ENCODE data around the gene PLA2G2D. TPM values are rescaled to one million over a fixed set of nuclear protein-coding genes. Genes with fewer than 3 reads are reported as not detected.
A peak's percentile ranks its signal among the peaks of the same experiment; 100 is the strongest.

Gene PLA2G2D
- total RNA-seq, 1 donor from 2014 or later, result 0.27 TPM

GRCh38 chr1:20107351-20107750 lies 12.0 kb downstream of the PLA2G2D start:
- intact Hi-C loops (cut with DNase I), result no loop called here

GRCh38 chr1:20105856-20106255 lies 13.5 kb downstream of the PLA2G2D start:
- Histone ChIP-seq H3K9me3 (no peaks in the 10 kb centered on the region), H3K4me3 (no peak overlapping the region), H3K36me3 (no peaks in the 10 kb centered on the region), H3K27me3 (ENCODE audit: low read depth) (no peaks in the 10 kb centered on the region), H3K4me1 (peaks cover 15% of the 10 kb centered on the region), H3K27ac (no peak overlapping the region)
- DNase-seq, result no peak
- ATAC-seq, result no peak
- intact Hi-C loops (cut with DNase I), result no loop called here
- no peak for TF ChIP-seq CTCF (IDR thresholded peaks at IDR 0.05)

More at GRCh38 chr1:20107351-20107750, 12.0 kb downstream of the PLA2G2D start:
- no peak overlapping the region for H3K27ac ChIP-seq
- no peaks in the 10 kb centered on the region for H3K9me3 ChIP-seq
- H3K4me1 ChIP-seq, result peaks cover 5% of the 10 kb centered on the region
- H3K4me3 ChIP-seq, result no peak overlapping the region
- no peaks in the 10 kb centered on the region for H3K36me3 ChIP-seq
- peaks cover 1% of the 10 kb centered on the region for H3K27me3 ChIP-seq (ENCODE audit: low read depth)
- no peak for TF ChIP-seq CTCF (IDR thresholded peaks at IDR 0.05)
- no peak for DNase-seq
- no peak for ATAC-seq

GRCh38 chr1:20102875-20103274 lies 16.5 kb downstream of the PLA2G2D start:
- ATAC-seq, result no peak
- H3K4me3 ChIP-seq, result no peak overlapping the region
- no peak overlapping the region for H3K27ac ChIP-seq
- no peaks in the 10 kb centered on the region for H3K9me3 ChIP-seq
- no peaks in the 10 kb centered on the region for H3K36me3 ChIP-seq
- DNase-seq, result no peak
- intact Hi-C loops (cut with DNase I), result no loop called here
- peaks cover 15% of the 10 kb centered on the region for H3K4me1 ChIP-seq
- TF ChIP-seq CTCF (IDR thresholded peaks at IDR 0.05), result no peak
- H3K27me3 ChIP-seq (ENCODE audit: low read depth), result no peaks in the 10 kb centered on the region

GRCh38 chr1:20100632-20101355 lies 18.5 kb downstream of the PLA2G2D start:
- H3K4me1 ChIP-seq, result peaks cover 15% of the 10 kb centered on the region
- no peaks in the 10 kb centered on the region for H3K27me3 ChIP-seq (ENCODE audit: low read depth)
- no peak overlapping the region for H3K27ac ChIP-seq
- ATAC-seq (peak; percentile 84 to 85), DNase-seq (no peak)
- H3K4me3 ChIP-seq, result no peak overlapping the region
- TF ChIP-seq CTCF (IDR thresholded peaks at IDR 0.05), result peak; percentile 83
- intact Hi-C loops (cut with DNase I), result no loop called here
- H3K9me3 ChIP-seq, result no peaks in the 10 kb centered on the region
- H3K36me3 ChIP-seq, result no peaks in the 10 kb centered on the region

GRCh38 chr1:20099533-20099932 lies 19.8 kb downstream of the PLA2G2D start:
- no peak for ATAC-seq
- intact Hi-C loops (cut with DNase I), result no loop called here
- Histone ChIP-seq H3K27ac (no peak overlapping the region), H3K9me3 (no peaks in the 10 kb centered on the region), H3K4me1 (peaks cover 23% of the 10 kb centered on the region), H3K27me3 (ENCODE audit: low read depth) (no peaks in the 10 kb centered on the region), H3K36me3 (no peaks in the 10 kb centered on the region), H3K4me3 (no peak overlapping the region)
- DNase-seq, result no peak
- TF ChIP-seq CTCF (IDR thresholded peaks at IDR 0.05), result no peak

All from lower lobe of right lung (tissue), 2 donors.